Right lobe of liver (tissue), 4 donors: ENCODE measurements around the gene DOCK10.

Source experiments
- CTCF ChIP-seq, 4 donors: fragments of 200-600 bp in 3 of 4; fragments of 450-650 bp in 1 of 4; IDR thresholded peaks; one replicate each; pipeline versions ENCODE4 v1.5.1 to v1.8.0; 2016 to 2022; ENCODE audit warnings: antibody characterized with exemption in 4 of 4, mild to moderate bottlenecking in 2 of 4
- POLR2A ChIP-seq: fragments of 450-650 bp; IDR thresholded peaks from one replicate; pipeline ENCODE4 v1.6.1; 2017; ENCODE audit warnings: antibody characterized with exemption, mild to moderate bottlenecking
- donor health status: DM: no; HTN: no; CAD: no.
- donor health status: DM: no; HTN: no; CAD: no.
- donor health status: DM: no; HTN: yes; CAD: no.

- TF ChIP-seq POLR2A (no peak), CTCF (IDR thresholded peaks at IDR 0.05) (no peak)
These were observed 42.9 kb downstream of the DOCK10 start for GRCh38 chr2:224999321-224999720.
